ENCODE results near the gene ATF5.

ATF5 gene

GRCh38 chr19:49896863-49897621 is 32.0 kb upstream of the ATF5 start, which contains the start of gene IL4I1:
Gene IL4I1, minus strand, starts transcription at chr19:49896887. Its CDS starts 727 bp downstream, at chr19:49896160.
- TF ChIP-seq CTCF (IDR thresholded peaks at IDR 0.05) = no peak

GRCh38 chr19:49904136-49904535 is 24.9 kb upstream of the ATF5 start:
- no peak for TF ChIP-seq CTCF (IDR thresholded peaks at IDR 0.05)

GRCh38 chr19:49906879-49907564 is 22.0 kb upstream of the ATF5 start:
- no peak for TF ChIP-seq CTCF (IDR thresholded peaks at IDR 0.05)

- TF ChIP-seq CTCF (IDR thresholded peaks at IDR 0.05) = no peak
Measured at GRCh38 chr19:49907745-49908446, 21.1 kb upstream of the ATF5 start.

GRCh38 chr19:49908480-49909420 is 20.3 kb upstream of the ATF5 start:
- TF ChIP-seq CTCF (IDR thresholded peaks at IDR 0.05) = no peak

GRCh38 chr19:49910179-49910578 is 18.8 kb upstream of the ATF5 start:
- TF ChIP-seq CTCF (IDR thresholded peaks at IDR 0.05) = no peak

All from LNCAP (cell line).